Heart left ventricle (tissue), 16 donors: ENCODE data around the gene GNPTG. TPM values are rescaled to one million over a fixed set of nuclear protein-coding genes. Genes with fewer than 3 reads are reported as not detected.

Experiments used
- ATAC-seq, 4 donors: fragments of 200-7000 bp; cut with Tn5 transposase; one replicate each; pipeline ENCODE4 v1.9.1; 2020 to 2022; ENCODE audit warnings: moderate library complexity in 4 of 4, mild to moderate bottlenecking in 3 of 4, moderate number of reproducible peaks in 1 of 4
- DNase-seq, 5 donors: peaks; one replicate each; pipeline ENCODE4 v3.0.0-alpha.2; 2020
- H3K27ac ChIP-seq, 12 donors: fragments of 200-600 bp; sonication (generic) in 4 of 12; one replicate each; pipeline versions ENCODE4 v1.5.0 to v1.8.0; 2016 to 2022; ENCODE audit warnings: mild to moderate bottlenecking in 2 of 12
- H3K27me3 ChIP-seq, 9 donors: fragments of 200-600 bp; sonication (generic) in 2 of 9; one replicate each; pipeline versions ENCODE4 v1.5.1 to v1.8.0; 2016 to 2022; ENCODE audit warnings: mild to moderate bottlenecking in 3 of 9
- H3K36me3 ChIP-seq, 9 donors: fragments of 200-600 bp; sonication (generic) in 2 of 9; one replicate each; pipeline versions ENCODE4 v1.5.0 to v1.8.0; 2018 to 2022; ENCODE audit warnings: mild to moderate bottlenecking in 2 of 9
- H3K4me1 ChIP-seq, 12 donors: fragments of 200-600 bp; sonication (generic) in 4 of 12; one replicate each; pipeline versions ENCODE4 v1.5.0 to v1.8.0; 2016 to 2022; ENCODE audit warnings: mild to moderate bottlenecking in 3 of 12
- H3K4me3 ChIP-seq, 12 donors: fragments of 200-600 bp; sonication (generic) in 4 of 12; one replicate each; pipeline versions ENCODE4 v1.5.0 to v1.8.0; 2017 to 2022; ENCODE audit warnings: mild to moderate bottlenecking in 9 of 12, moderate library complexity in 4 of 12
- H3K9me3 ChIP-seq, 12 donors: fragments of 200-600 bp; sonication (generic) in 4 of 12; one replicate each; pipeline versions ENCODE4 v1.5.0 to v1.8.0; 2016 to 2022; ENCODE audit warnings: mild to moderate bottlenecking in 1 of 12
- POLR2A ChIP-seq, 2 donors: fragments of 450-650 bp; IDR thresholded peaks; one replicate each; pipeline ENCODE4 v1.6.1; 2017; ENCODE audit warnings: antibody characterized with exemption in 2 of 2, mild to moderate bottlenecking in 2 of 2, moderate library complexity in 2 of 2
- WGBS, 4 donors: extraction: QIAGEN DNeasy Blood & Tissue Kit in 2 of 4; methylation state at CpG; one replicate each; pipeline versions ENCODE4 v1.1.5 to v1.1.7; 2013 to 2018; 5-methylcytosine and 5-hydroxymethylcytosine counted together
- intact Hi-C, 10 donors: fragments of 100-400 bp; cut with DNase I; formaldehyde crosslinking; loops; one replicate each; pipeline versions ENCODE4 v1.11.1 to v1.14.2; 2022
- polyA plus RNA-seq, 2 donors: library from polyadenylated mRNA; stranded (reverse); fragments of 200-250 nt; gene quantifications; one replicate each; pipeline ENCODE4 v1.2.3, GENCODE V29; 2013
- total RNA-seq, 9 donors: library from RNA; depleted of rRNA in 2 of 9; stranded (reverse); fragments of >200 nt in 2 of 9; fragmentation: NEBNext Ultra II Directional in 3 of 9; extraction: Animal tissue kit (Norgen Biotek cat#: 25700) in 3 of 9; gene quantifications; one replicate each; pipeline versions ENCODE4 v1.1.0 to v1.2.4, GENCODE V29; 2016 to 2023
- TF ChIP-seq, protein P1 (sequence below), 12 donors: fragments of 200-600 bp; sonication (generic) in 4 of 12; IDR thresholded peaks; one replicate each; pipeline versions ENCODE4 v1.5.0 to v1.8.0; 2018 to 2022; ENCODE audit warnings: antibody characterized with exemption in 12 of 12, mild to moderate bottlenecking in 5 of 12
- donor health status: ischemic (EF 13 %, LVEDD 7.1; RV severe dilation, severe dysfunction).
- donor health status: healthy with polysubstance abuse.
- donor health status: DM: no; HTN: yes; CAD: no.
- donor health status: DM: no; HTN: no; CAD: no.
- donor health status: ischemic (EF 25% LVEDD 6.9; RV normal size, moderate dysfunction).
- donor health status: ischemic (EF 25% LVEDD 5.7; RV mildly dilated, moderate dysfunction).
- donor health status: healthy.
- donor health status: DM: yes; HTN: yes; CAD: no.
- donor health status: ischemic (EF 35%, LVEDD 5.7; RV mildly dilated, moderate dysfunction).
- donor health status: nonischemic (EF 11% LVEDD 7.7; RV severe dilation, severe dysfunction).
- donor health status: DM: yes; HTN: yes; CAD: no.
- donor health status: PGD.
- donor health status: ischemic (EF 29% LVEDD 5.4; RV normal size, mild dysfunction).
- donor health status: nonischemic (EF 23%, LVEDD 6.1; RV moderate dilation, normal function).

GNPTG gene
- total and polyA plus RNA-seq, 11 donors, result 25.4 to 54.2 (median 31.9) TPM

- intact Hi-C loops, result no loop called here
- DNase-seq, result peak; percentile 83 to 93 (median 90)
- Histone ChIP-seq H3K36me3 (peaks cover 0 to 54% (median 22%) of the 10 kb centered on the region in 9 donors), H3K4me3 (peak overlapping the region; percentile 26 to 74 (median 58)), H3K9me3 (no peaks in the 10 kb centered on the region), H3K4me1 (peaks cover 3 to 27% (median 14%) of the 10 kb centered on the region in 12 donors), H3K27me3 (no peaks in the 10 kb centered on the region), H3K27ac (peak overlapping the region; percentile 47 to 90 (median 84))
- TF ChIP-seq, protein P1, sequence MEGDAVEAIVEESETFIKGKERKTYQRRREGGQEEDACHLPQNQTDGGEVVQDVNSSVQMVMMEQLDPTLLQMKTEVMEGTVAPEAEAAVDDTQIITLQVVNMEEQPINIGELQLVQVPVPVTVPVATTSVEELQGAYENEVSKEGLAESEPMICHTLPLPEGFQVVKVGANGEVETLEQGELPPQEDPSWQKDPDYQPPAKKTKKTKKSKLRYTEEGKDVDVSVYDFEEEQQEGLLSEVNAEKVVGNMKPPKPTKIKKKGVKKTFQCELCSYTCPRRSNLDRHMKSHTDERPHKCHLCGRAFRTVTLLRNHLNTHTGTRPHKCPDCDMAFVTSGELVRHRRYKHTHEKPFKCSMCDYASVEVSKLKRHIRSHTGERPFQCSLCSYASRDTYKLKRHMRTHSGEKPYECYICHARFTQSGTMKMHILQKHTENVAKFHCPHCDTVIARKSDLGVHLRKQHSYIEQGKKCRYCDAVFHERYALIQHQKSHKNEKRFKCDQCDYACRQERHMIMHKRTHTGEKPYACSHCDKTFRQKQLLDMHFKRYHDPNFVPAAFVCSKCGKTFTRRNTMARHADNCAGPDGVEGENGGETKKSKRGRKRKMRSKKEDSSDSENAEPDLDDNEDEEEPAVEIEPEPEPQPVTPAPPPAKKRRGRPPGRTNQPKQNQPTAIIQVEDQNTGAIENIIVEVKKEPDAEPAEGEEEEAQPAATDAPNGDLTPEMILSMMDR (IDR thresholded peaks at IDR 0.05), result no peak
- TF ChIP-seq POLR2A (IDR thresholded peaks at IDR 0.05), result no peak
- peak; percentile 72 to 93 (median 90) for ATAC-seq
- WGBS, 4 donors, result 7 to 8% (median 7%) methylated on average over 27 to 31 of the region's 31 CpGs
Measured at GRCh38 chr16:1378804-1379303, 27.1 kb downstream of the GNPTG start.

GRCh38 chr16:1379304-1380076, 27.8 kb downstream of the GNPTG start:
- Histone ChIP-seq H3K4me1 (peaks cover 3 to 27% (median 14%) of the 10 kb centered on the region in 12 donors), H3K9me3 (no peaks in the 10 kb centered on the region), H3K4me3 (peak overlapping the region; percentile 26 to 74 (median 58)), H3K36me3 (peaks cover 0 to 56% (median 23%) of the 10 kb centered on the region in 9 donors), H3K27ac (peak overlapping the region; percentile 47 to 90 (median 84)), H3K27me3 (no peaks in the 10 kb centered on the region)
- WGBS, 4 donors, result 7 to 29% (median 9%) methylated on average over 13 to 95 of the region's 95 CpGs
- peak; percentile 38 to 82 (median 53) for DNase-seq
- peak in 3 of 4 donors; percentile 23 to 88 (median 74) for ATAC-seq
- TF ChIP-seq POLR2A (IDR thresholded peaks at IDR 0.05), result peak in 1 of 2 donors; percentile 36
- TF ChIP-seq, protein P1 (IDR thresholded peaks at IDR 0.05), result no peak
- intact Hi-C loops, result no loop called here

DNA sequence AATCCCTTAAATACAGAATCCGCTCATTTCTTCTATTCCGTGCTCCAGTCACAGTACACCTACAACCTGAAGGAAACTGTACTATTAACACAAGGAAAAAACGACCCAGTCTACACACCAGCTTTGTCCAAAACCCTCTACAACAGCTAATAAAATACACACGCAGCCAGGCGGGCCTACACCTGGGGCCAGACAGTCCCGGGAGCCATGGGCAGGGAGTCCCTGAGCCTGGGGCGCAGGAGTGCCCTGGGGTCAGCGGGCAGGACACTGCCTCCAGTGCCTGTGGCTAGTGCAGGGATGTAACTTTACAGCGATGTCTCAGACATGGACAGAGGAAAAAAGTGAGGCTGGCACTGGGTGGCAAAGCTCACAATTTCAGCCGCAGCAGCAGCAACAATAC, 28.5 kb downstream of the GNPTG start:
- H3K27ac ChIP-seq, result no peak overlapping the region
- 87 to 93% (median 89%) methylated on average over 10 of the region's 10 CpGs for WGBS, 4 donors
- H3K4me3 ChIP-seq, result no peak overlapping the region

More for the DNA sequence above, 28.5 kb downstream of the GNPTG start:
- intact Hi-C loops, result no loop called here
- Histone ChIP-seq H3K4me1 (peaks cover 3 to 27% (median 14%) of the 10 kb centered on the region in 12 donors), H3K9me3 (no peaks in the 10 kb centered on the region), H3K27me3 (no peaks in the 10 kb centered on the region), H3K36me3 (peaks cover 0 to 56% (median 30%) of the 10 kb centered on the region in 9 donors)
- DNase-seq, result no peak
- TF ChIP-seq, protein P1 (IDR thresholded peaks at IDR 0.05), result no peak
- no peak for TF ChIP-seq POLR2A (IDR thresholded peaks at IDR 0.05)
- no peak for ATAC-seq
